MCF 10A (cell line): Measurements from ENCODE around the gene CRIM1. TPM values are rescaled to one million over a fixed set of nuclear protein-coding genes. Genes with fewer than 3 reads are reported as not detected.

Experiments used
- BruUV-seq: library from RNA; stranded (reverse); fragments of 400-500 nt; replicated peaks from 2 replicates; lab custom pipeline; 2021; lab: Mats Ljungman, UMichigan
- CTCF ChIA-PET: fragments of 300-600 bp; sonication (Branson Sonifier 250); formaldehyde crosslinking; extraction: SDS; loops from one replicate; lab custom pipeline; 2021; ENCODE audit warnings: antibody characterized with exemption, inconsistent platforms; lab: Yijun Ruan, JAX
- POLR2A ChIA-PET: fragments of 300-600, 350-650 bp; sonication (Branson Sonifier 250); formaldehyde crosslinking; extraction: SDS; loops from one replicate; lab custom pipeline; 2020; ENCODE audit warnings: antibody characterized with exemption, inconsistent platforms; lab: Yijun Ruan, JAX
- DNase-seq: peaks from one replicate; pipeline ENCODE4 v3.0.0-alpha.2; 2018; ENCODE audit not compliant: unreplicated experiment
- H3K27ac Mint-ChIP-seq: one replicate; pipeline ENCODE4 v1.8.0; 2022; ENCODE audit warnings: mild to moderate bottlenecking, low read depth, mixed read lengths; ENCODE audit not compliant: unreplicated experiment
- H3K27me3 Mint-ChIP-seq: one replicate; pipeline ENCODE4 v1.8.0; 2022; ENCODE audit warnings: mixed read lengths; ENCODE audit not compliant: insufficient read depth, unreplicated experiment
- H3K36me3 Mint-ChIP-seq: one replicate; pipeline ENCODE4 v1.8.0; 2022; ENCODE audit warnings: mild to moderate bottlenecking, moderate library complexity, mixed read lengths; ENCODE audit not compliant: insufficient read depth, unreplicated experiment
- H3K4me1 Mint-ChIP-seq: one replicate; pipeline ENCODE4 v1.8.0; 2022; ENCODE audit warnings: mixed read lengths; ENCODE audit not compliant: insufficient read depth, unreplicated experiment
- H3K4me3 Mint-ChIP-seq: one replicate; pipeline ENCODE4 v1.8.0; 2022; ENCODE audit warnings: mild to moderate bottlenecking, moderate library complexity, mixed read lengths; ENCODE audit not compliant: unreplicated experiment
- H3K9me3 Mint-ChIP-seq: one replicate; pipeline ENCODE4 v1.8.0; 2022; ENCODE audit warnings: mixed read lengths; ENCODE audit not compliant: unreplicated experiment
- CTCF ChIP-seq: fragments of 200-600 bp; IDR thresholded peaks from one replicate; pipeline ENCODE4 v1.8.0; 2022; ENCODE audit warnings: antibody characterized with exemption, mild to moderate bottlenecking; ENCODE audit not compliant: unreplicated experiment
- intact Hi-C: fragments of 100-400 bp; cut with micrococcal nuclease; formaldehyde crosslinking; loops from 2 replicates; pipeline ENCODE4 v1.14.1; 2022
- total RNA-seq: library from RNA; stranded (reverse); gene quantifications from 2 replicates; pipeline ENCODE4 v1.2.3, GENCODE V29; 2022

The CRIM1 gene
- total RNA-seq, 1 experiment from 2014 or later: 185 TPM

- DNase-seq: peak; percentile 52
- POLR2A ChIA-PET: interaction anchor here (0.6 to 2.7 kb wide), 16 partner anchors 9 to 228 kb away, joined by 3 to 11 read pairs (median 4); partner anchors contain the start of genes CRIM1 and FEZ2
- intact Hi-C loops: no loop called here
These were observed 213.1 kb downstream of the CRIM1 start for GRCh38 chr2:36568516-36569246.

GRCh38 chr2:36569267-36569856, 213.8 kb downstream of the CRIM1 start:
- peaks cover 5% of the 10 kb centered on the region for H3K9me3 Mint-ChIP-seq
- ChIA-PET CTCF (interaction anchor here (0.6 to 2.5 kb wide), 12 partner anchors 8 to 1378 kb away, joined by 3 to 14 read pairs (median 3); no protein-coding TSS in a partner anchor), POLR2A (interaction anchor here (0.7 to 2.7 kb wide), 16 partner anchors 8 to 217 kb away, joined by 3 to 11 read pairs (median 4); partner anchors contain the start of genes CRIM1 and FEZ2)
- H3K27ac Mint-ChIP-seq: peak overlapping the region; percentile 96
- intact Hi-C loops: no loop called here
- BruUV-seq: no TSS peak
- peak overlapping the region; percentile 57 for H3K4me3 Mint-ChIP-seq
- H3K27me3 Mint-ChIP-seq: no peaks in the 10 kb centered on the region
- TF ChIP-seq CTCF: no peak
- H3K4me1 Mint-ChIP-seq: peaks cover 24% of the 10 kb centered on the region
- peak; percentile 31 for DNase-seq
- peaks cover 44% of the 10 kb centered on the region for H3K36me3 Mint-ChIP-seq

More at GRCh38 chr2:36568516-36569246, 213.1 kb downstream of the CRIM1 start:
- CTCF ChIA-PET: interaction anchor here (0.6 to 2.5 kb wide), 10 partner anchors 8 to 1377 kb away, joined by 3 to 14 read pairs (median 3); no protein-coding TSS in a partner anchor
- Mint-ChIP-seq H3K4me1 (peaks cover 31% of the 10 kb centered on the region), H3K27me3 (no peaks in the 10 kb centered on the region), H3K9me3 (peaks cover 5% of the 10 kb centered on the region), H3K4me3 (peak overlapping the region; percentile 57), H3K36me3 (peaks cover 44% of the 10 kb centered on the region), H3K27ac (peak overlapping the region; percentile 96)
- no TSS peak for BruUV-seq
- TF ChIP-seq CTCF: no peak

- no peak for DNase-seq
- ChIA-PET CTCF (interaction anchor here (1.7 kb wide), 1 partner anchor 17 kb away, joined by 5 read pairs; no protein-coding TSS in a partner anchor), POLR2A (interaction anchor here (0.8 to 2.7 kb wide), 2 partner anchors 8 to 17 kb away, joined by 4 to 11 read pairs; no protein-coding TSS in a partner anchor)
- no TSS peak for BruUV-seq
- no peaks in the 10 kb centered on the region for H3K27me3 Mint-ChIP-seq
- peaks cover 16% of the 10 kb centered on the region for H3K4me1 Mint-ChIP-seq
- TF ChIP-seq CTCF: no peak
- no peak overlapping the region for H3K27ac Mint-ChIP-seq
- intact Hi-C loops: no loop called here
- H3K9me3 Mint-ChIP-seq: peaks cover under 1% of the 10 kb centered on the region
- no peak overlapping the region for H3K4me3 Mint-ChIP-seq
- peaks cover 49% of the 10 kb centered on the region for H3K36me3 Mint-ChIP-seq
These were observed 214.8 kb downstream of the CRIM1 start for GRCh38 chr2:36570416-36570815.
